Putamen (tissue), 1 donor: ENCODE measurements around the gene RAPGEF6.
"Not testable (repeated sequence)": the region's sequence is repeated elsewhere in the genome, so short reads cannot be mapped to it uniquely, and the experiment has no call there.

Source experiments
- DNase-seq: peaks from one replicate; pipeline ENCODE4 v3.0.0-alpha.2; 2016; ENCODE audit warnings: low spot score

The RAPGEF6 gene

GRCh38 chr5:131496400-131496713 is 138.7 kb downstream of the RAPGEF6 start:
- DNase-seq = no peak

- DNase-seq = no peak
These were observed 139.3 kb downstream of the RAPGEF6 start for GRCh38 chr5:131495536-131496399.

DNA sequence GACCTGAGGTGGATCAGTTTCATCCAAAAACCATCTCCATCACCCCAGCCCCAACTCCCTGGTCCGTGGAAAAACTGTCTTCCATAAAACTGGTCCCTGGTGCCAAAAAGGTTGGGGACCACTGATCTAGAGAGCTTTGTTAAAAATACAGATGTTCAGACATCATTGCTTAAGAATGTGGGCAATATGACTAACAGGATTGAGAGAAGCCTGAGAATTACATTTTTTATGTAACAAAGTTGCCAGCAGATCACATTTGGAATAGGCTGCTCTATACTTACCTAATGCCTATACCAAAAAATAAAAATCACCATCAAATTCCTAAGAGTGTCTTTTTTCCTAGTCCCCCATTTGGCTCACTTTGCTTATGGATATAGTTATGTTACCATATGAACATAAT is 143.3 kb downstream of the RAPGEF6 start:
- DNase-seq = no peak

- DNase-seq = no peak
These were observed 146.6 kb downstream of the RAPGEF6 start for GRCh38 chr5:131488463-131488862.

DNA sequence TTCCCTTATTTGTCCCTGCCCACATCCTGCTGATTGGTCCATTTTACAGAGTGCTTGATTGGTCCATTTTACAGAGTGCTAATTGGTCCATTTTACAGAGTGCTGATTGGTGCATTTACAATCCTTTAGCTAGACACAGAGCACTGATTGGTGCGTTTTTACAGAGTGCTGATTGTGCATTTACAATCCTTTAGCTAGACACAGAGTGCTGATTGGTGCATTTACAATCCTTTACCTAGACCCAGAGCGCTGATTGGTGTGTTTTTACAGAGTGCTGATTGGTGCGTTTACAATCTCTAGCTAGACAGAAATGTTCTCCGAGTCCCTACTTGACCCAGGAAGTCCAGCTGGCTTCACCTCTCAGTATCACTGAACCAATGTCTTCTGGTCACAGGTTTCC is 147.7 kb downstream of the RAPGEF6 start:
- DNase-seq = not testable (repeated sequence)

GRCh38 chr5:131482617-131483016 is 152.4 kb downstream of the RAPGEF6 start:
- no peak for DNase-seq

DNA sequence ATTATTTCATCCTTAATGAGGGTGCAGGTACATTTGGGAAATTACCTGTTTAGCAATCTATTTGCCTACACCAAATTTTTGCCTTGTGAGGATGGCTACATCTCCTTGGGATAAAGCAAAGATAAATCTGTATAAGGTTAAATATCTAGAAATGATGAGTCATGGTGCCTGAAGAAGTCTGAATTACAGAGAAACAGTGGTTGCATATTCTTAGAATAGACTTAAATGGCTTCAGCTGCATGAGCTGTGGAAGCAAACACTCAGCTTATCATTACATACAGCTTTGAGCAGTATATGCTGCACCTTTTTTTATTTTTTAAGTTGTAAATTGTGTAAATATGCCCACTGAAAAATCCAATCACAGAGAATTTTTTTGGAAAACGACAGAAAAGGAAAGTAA is 153.5 kb downstream of the RAPGEF6 start:
- DNase-seq = no peak

DNA sequence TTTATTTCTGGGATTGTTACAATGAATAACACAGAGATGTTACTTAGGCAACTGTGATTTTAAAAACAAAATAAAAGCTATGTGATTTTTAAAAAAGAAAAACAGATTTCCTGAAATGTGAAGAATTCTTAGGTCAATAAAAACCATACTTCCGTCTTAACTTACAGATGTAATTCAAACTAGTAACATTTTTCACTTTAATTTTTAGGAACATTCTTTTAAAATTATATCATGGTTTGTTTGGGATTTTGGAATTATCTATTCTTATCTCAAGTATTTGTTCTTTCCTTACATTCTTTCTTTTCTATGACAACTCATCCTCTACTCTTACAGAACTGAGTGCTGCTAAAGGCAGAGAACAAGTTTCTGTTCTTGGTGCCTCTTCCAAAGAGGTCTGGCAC is 159.5 kb downstream of the RAPGEF6 start:
- DNase-seq = no peak

DNA sequence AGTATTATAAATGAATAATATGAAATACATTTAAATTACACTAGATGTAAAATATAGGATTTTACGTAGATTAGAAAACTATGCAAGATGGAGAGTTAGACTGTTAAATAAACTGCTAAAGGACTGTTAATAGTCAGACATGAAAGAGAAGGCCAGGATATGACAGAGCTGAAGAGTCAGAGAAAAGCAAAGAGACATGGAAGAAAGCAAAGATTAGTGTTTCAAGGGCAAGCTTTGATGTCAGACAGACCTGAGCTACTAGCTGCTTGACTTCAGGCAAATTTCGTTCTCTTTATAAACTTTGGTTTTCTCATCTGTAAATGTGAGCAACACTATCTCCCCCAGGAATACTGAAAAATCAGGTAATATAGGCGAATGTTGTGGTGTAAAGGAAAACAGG is 161.3 kb downstream of the RAPGEF6 start:
- DNase-seq = no peak

GRCh38 chr5:131466171-131466766 is 168.8 kb downstream of the RAPGEF6 start:
- no peak for DNase-seq

DNA sequence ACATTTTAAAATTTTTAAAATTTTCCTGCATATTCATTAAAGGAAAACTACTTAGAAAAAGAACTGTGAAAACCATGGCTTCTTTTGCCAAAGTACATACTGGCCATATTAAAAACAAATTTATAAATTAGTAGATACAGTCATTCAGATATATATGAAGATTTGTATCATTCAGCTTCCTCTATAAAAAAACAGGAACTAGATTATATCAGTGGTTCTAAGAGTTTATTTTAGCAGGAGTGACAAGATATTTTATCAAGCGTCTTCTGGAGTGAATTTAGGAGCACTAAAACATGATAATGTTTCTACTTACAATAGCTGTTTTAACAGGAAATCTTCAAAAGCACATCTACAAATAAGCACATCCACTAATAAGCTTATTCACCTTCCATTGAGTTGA is 171.4 kb downstream of the RAPGEF6 start:
- no peak for DNase-seq

DNA sequence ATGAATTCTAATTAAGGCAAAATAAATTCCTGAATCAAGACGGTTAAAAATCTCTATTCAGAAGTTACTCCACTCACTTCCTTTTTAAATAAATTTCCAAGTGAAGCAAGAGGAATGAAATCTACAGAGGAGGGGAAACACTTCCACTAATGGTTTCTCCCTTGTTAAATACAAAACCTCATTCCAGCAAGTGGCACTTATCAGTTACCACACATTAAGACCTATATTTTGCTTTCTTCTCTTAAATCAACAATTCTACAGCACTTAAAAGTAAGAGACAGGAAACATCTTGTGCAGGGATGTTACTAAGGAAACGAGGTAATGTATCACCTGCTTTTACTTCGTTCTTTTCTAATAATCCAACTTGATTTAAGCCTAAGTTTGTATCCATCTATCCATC is 172.6 kb downstream of the RAPGEF6 start:
- no peak for DNase-seq

GRCh38 chr5:131461742-131462141 is 173.3 kb downstream of the RAPGEF6 start:
- DNase-seq = no peak

- no peak for DNase-seq
These were observed 174.0 kb downstream of the RAPGEF6 start for GRCh38 chr5:131460867-131461572.

DNA sequence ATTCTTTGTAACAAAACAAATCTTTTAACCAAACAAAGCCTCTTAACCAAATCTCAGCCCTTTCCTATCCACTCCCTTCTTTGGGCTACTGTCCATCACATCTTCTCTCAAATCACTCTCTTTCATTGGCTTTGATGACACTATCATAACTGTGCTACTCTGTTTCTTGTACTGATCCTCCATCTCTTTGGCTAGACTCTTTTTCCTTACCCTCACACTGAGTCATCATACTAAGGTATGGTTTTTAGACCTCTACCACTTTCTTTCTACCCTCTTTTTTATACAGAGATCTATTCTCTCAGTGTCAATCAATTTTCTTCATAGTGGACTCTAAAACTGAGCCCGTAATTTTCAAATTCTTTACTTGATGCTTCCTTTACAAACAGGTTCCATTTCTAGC is 174.9 kb downstream of the RAPGEF6 start:
- DNase-seq = no peak

GRCh38 chr5:131459216-131459615 is 175.8 kb downstream of the RAPGEF6 start:
- DNase-seq = no peak

DNA sequence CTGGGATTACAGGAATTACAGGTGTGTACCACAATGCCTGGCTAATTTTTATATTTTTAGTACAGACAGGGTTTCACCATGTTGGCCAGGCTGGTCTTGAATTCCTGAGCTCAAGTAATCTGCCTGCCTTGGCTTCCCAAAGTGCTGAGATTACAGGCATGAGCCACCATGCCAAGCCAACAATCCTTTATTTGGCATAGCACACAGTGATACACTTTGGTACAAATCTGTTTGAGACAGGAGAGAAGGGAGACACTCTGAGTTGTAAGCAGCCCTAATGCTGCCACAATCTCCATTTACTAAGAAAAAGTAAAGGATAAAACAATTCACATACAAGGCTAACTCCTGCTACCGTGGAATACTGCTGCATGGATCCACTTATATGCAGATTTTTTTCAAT is 177.8 kb downstream of the RAPGEF6 start:
- DNase-seq = no peak

- DNase-seq = no peak
These were observed 184.1 kb downstream of the RAPGEF6 start for GRCh38 chr5:131450941-131451340.

- DNase-seq = no peak
These were observed 193.8 kb downstream of the RAPGEF6 start for GRCh38 chr5:131441184-131441583.

DNA sequence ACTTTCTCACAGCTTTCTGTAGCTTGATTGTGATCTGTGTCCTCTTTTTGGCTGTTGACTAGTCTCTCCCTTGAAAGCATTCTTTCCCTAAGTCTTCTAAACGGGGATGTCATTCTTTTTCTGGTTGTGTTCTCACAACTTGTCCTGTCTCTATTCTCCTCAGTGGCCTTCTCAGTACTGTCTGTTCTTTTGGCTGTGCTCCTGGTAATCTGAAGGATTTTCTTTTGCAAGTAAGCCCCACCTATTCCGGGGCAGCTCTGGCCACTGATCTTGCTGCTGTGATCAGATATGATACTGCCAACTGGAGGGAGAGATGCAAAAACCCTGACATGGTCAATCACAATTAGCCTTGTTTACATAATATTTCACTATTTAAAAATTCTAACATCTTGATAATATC is 198.9 kb downstream of the RAPGEF6 start:
- no peak for DNase-seq

DNA sequence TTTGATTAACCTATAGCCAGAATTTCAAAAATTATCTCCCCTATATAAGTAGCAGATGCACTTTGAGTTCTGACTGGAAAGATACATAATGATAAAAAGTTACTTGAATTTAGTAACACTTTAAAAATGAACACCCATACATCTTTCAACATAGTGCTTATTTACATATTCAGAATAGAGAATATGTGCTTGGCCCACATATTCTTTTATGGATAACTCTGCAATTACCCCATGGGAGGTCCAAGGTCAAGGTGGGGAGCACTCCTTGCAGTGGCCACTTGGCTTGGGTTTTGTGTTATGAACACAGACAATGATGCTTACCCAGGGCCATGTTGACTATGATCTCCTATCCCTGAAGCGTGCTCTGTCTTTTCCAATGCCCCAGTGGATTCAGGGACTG is 201.9 kb downstream of the RAPGEF6 start:
- DNase-seq = no peak

- no peak for DNase-seq
These were observed 203.2 kb downstream of the RAPGEF6 start for GRCh38 chr5:131431794-131432193.

DNA sequence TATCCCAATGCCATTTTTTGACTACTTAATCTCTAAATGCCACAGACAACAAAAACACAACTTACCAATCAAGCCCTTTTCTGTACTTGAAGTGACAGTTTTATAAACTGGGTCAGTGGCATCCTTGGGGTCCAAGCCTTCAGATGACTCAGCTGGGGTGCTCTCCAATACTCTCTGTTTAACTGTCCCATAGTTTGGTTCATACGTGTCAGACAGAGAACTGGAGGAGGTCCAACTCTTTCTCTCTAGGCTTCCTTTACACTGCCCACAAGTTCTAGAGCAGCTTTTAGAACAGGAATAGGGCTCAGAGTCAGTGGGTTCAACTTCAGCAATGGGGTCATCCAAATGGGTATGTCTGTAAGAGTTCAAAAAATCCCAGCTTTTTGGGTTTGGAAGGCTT is 204.2 kb downstream of the RAPGEF6 start:
- no peak for DNase-seq
